GDM1 (cell line): ENCODE results near the gene ASIC4.
A peak's percentile ranks its signal among the peaks of the same experiment; 100 is the strongest.

ENCODE experiments used
- DNase-seq: peaks from one replicate; lab custom pipeline; 2025; lab: John Stamatoyannopoulos, UW

Gene ASIC4

DNA sequence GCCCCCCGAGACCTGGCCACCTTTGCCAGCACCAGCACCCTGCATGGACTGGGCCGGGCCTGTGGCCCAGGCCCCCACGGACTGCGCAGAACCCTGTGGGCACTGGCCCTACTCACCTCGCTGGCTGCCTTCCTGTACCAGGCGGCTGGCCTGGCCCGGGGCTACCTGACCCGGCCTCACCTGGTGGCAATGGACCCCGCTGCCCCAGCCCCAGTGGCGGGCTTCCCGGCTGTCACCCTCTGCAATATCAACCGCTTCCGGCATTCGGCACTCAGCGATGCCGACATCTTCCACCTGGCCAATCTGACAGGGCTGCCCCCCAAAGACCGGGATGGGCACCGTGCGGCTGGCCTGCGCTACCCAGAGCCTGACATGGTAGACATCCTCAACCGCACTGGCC is 554 bp downstream of the ASIC4 start:
- no peak for DNase-seq

DNA sequence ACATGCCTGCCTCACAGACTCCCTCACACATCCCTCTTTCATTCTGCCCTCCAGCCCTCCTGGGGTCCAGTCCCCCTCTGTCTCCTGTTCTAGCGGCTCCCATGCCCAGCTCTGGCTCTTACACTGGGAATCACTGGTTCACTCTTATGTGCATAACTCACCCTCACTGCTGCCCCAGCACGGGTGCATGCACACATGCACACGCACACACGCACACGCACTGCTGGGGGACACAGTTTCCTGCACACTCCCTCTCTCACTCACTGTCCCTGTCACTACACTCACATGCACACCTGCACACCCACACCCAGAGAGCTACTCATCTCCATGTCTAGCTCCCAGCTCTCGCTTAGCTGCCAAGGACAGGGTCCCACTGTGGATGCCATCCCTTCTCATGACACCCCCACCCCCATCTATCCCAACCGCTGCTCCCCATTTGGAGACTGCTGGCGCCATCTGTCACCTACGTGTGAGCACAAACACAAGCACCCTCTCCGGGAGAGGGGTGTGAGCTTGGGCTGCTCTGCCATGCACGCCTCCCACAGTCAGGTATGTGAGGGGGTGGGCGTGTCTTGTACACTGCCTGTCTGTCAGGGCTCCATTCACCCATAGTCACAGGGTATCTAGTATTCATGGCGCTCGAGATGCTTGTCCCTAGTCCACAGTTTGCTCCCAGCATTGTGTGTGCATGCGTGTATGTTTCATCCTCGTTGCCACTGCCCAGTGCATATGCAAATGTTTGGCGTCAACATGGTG is 1.8 kb downstream of the ASIC4 start:
- DNase-seq = no peak

- no peak for DNase-seq
Measured at GRCh38 chr2:219516888-219517287, 2.6 kb downstream of the ASIC4 start.

- no peak for DNase-seq
Measured at GRCh38 chr2:219517954-219518778, 3.9 kb downstream of the ASIC4 start.

- no peak for DNase-seq
Measured at GRCh38 chr2:219519526-219519916, 5.2 kb downstream of the ASIC4 start.

- DNase-seq = no peak
Measured at GRCh38 chr2:219520079-219520478, 5.8 kb downstream of the ASIC4 start.

GRCh38 chr2:219521066-219521880 is 7.0 kb downstream of the ASIC4 start:
- DNase-seq = no peak

- DNase-seq = no peak
Measured at GRCh38 chr2:219522111-219523030, 8.1 kb downstream of the ASIC4 start.

DNA sequence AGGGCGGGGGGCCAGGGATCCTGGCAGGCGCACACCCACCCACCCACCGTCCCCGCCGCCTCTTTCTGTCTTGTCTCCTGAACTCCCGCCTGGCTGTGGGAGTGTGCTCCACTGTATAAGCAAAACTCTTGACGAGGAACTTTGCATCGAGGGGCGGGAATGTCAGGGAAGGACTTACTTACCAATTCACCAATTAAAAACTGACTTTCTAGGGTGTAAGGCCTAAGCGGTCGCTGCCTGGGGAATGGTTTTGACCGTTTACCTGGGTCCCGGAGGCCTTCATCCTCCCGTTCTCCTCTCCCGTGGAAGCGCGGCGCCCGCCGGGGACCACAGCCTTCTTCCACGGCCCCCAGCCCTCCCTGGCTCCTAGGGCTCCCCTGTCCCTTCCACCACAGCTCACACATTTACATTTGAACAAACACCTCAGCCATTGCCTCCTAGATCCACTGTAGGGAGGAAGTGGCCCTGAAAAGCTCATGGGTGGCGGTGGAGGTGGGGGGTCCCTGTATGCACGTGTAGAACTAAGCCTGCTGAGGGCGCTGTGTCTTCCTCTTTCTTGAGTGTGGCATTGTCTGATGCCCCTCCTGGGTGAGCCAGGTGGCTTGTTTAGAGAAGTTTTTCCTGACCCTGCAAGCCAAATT is 8.9 kb downstream of the ASIC4 start:
- DNase-seq = no peak

- DNase-seq = no peak
Measured at GRCh38 chr2:219524817-219525216, 10.5 kb downstream of the ASIC4 start.

GRCh38 chr2:219525533-219526232 is 11.4 kb downstream of the ASIC4 start:
- no peak for DNase-seq

- no peak for DNase-seq
Measured at GRCh38 chr2:219526320-219527075, 12.2 kb downstream of the ASIC4 start.

- no peak for DNase-seq
Measured at GRCh38 chr2:219527076-219527394, 12.8 kb downstream of the ASIC4 start.

GRCh38 chr2:219527472-219527871 is 13.2 kb downstream of the ASIC4 start:
- no peak for DNase-seq

GRCh38 chr2:219530048-219530963 is 16.0 kb downstream of the ASIC4 start:
- DNase-seq = peak; percentile 68

GRCh38 chr2:219531639-219532377 is 17.5 kb downstream of the ASIC4 start:
- no peak for DNase-seq

DNA sequence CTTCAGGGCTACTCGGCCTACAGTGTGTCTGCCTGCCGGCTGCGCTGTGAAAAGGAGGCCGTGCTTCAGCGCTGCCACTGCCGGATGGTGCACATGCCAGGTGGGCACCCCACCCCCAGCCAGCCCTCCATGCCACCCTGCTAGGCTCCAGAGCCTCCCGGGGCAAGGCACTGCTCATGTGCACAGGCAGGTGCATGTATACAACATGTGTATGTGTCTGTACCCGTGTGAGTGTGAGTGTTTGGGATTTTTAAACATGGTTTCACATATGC is 18.0 kb downstream of the ASIC4 start:
- DNase-seq = no peak
